AG04450 (cell line): ENCODE measurements around the gene FHIT. TPM values are rescaled to one million over a fixed set of nuclear protein-coding genes. Genes with fewer than 3 reads are reported as not detected.

ENCODE experiments used
- CTCF ChIA-PET: fragments of 300-600, 350-600 bp; formaldehyde crosslinking; extraction: SDS; loops from one replicate; lab custom pipeline; 2022; ENCODE audit warnings: antibody characterized with exemption, inconsistent platforms; lab: Charles Lee
- POLR2A ChIA-PET: fragments of 350-600 bp; formaldehyde crosslinking; extraction: SDS; loops from one replicate; lab custom pipeline; 2021; ENCODE audit warnings: antibody characterized with exemption, inconsistent platforms; lab: Yijun Ruan, JAX
- DNase-seq: peaks from one replicate; pipeline ENCODE4 v3.0.0-alpha.2; 2011; ENCODE audit warnings: low read depth, low spot score
- H3K27ac ChIP-seq: one replicate; pipeline ENCODE4 v1.5.1; 2012; ENCODE audit warnings: low read depth, low read length, control low read depth
- H3K27me3 ChIP-seq: one replicate; pipeline ENCODE4 v1.6.0; 2012; ENCODE audit warnings: low read length; ENCODE audit not compliant: control insufficient read depth, insufficient read depth
- H3K4me3 ChIP-seq: 2 replicates; pipeline ENCODE4 v1.5.1; 2011; ENCODE audit warnings: mild to moderate bottlenecking, low read depth, low read length, control low read depth
- H3K9me3 ChIP-seq: 2 replicates; pipeline ENCODE4 v1.5.1; 2012; ENCODE audit warnings: low read length; ENCODE audit not compliant: control insufficient read depth, insufficient read depth
- CTCF ChIP-seq: IDR thresholded peaks from 2 replicates; pipeline ENCODE4 v1.5.1; 2011; ENCODE audit warnings: low read depth, low read length, control low read depth, inconsistent platforms
- polyA plus RNA-seq: library from polyadenylated mRNA; depleted of rRNA; stranded (reverse); fragments of >200 nt; gene quantifications from 2 replicates; pipeline ENCODE4 v1.2.3, GENCODE V29; 2011

Gene FHIT
- polyA plus RNA-seq, 1 experiment: 0.17 TPM

GRCh38 chr3:60812502-60812901 is 438.8 kb downstream of the FHIT start:
- no peak for DNase-seq
- H3K4me3 ChIP-seq: no peak overlapping the region
- CTCF ChIA-PET: no interaction called here
- no peaks in the 10 kb centered on the region for H3K27me3 ChIP-seq
- no peak for TF ChIP-seq CTCF
- H3K27ac ChIP-seq: no peak overlapping the region
- POLR2A ChIA-PET: no interaction called here
- no peaks in the 10 kb centered on the region for H3K9me3 ChIP-seq

- Histone ChIP-seq H3K9me3 (no peaks in the 10 kb centered on the region), H3K27me3 (no peaks in the 10 kb centered on the region), H3K4me3 (no peak overlapping the region), H3K27ac (no peak overlapping the region)
- no peak for DNase-seq
- POLR2A ChIA-PET: no interaction called here
- TF ChIP-seq CTCF: no peak
- CTCF ChIA-PET: interaction anchor here (1.0 kb wide), 1 partner anchor 20 kb away, joined by 3 read pairs; no protein-coding TSS in a partner anchor
Observed at GRCh38 chr3:60810881-60811280, 440.4 kb downstream of the FHIT start.

- ChIA-PET POLR2A (interaction anchor here (0.6 kb wide), 1 partner anchor 22 kb away, joined by 3 read pairs; no protein-coding TSS in a partner anchor), CTCF (no interaction called here)
- H3K27ac ChIP-seq: no peak overlapping the region
- DNase-seq: no peak
- TF ChIP-seq CTCF: no peak
- H3K9me3 ChIP-seq: no peaks in the 10 kb centered on the region
- H3K27me3 ChIP-seq: no peaks in the 10 kb centered on the region
- no peak overlapping the region for H3K4me3 ChIP-seq
Observed at GRCh38 chr3:60809857-60810610, 441.2 kb downstream of the FHIT start.

- DNase-seq: no peak
- Histone ChIP-seq H3K4me3 (no peak overlapping the region), H3K9me3 (no peaks in the 10 kb centered on the region), H3K27ac (no peak overlapping the region), H3K27me3 (no peaks in the 10 kb centered on the region)
- ChIA-PET CTCF (interaction anchor here (0.6 kb wide), 1 partner anchor 697 kb away, joined by 4 read pairs; no protein-coding TSS in a partner anchor), POLR2A (no interaction called here)
- no peak for TF ChIP-seq CTCF
Observed at GRCh38 chr3:60803216-60804173, 447.8 kb downstream of the FHIT start.
